Measurements from ENCODE around the gene MKNK1. TPM values are rescaled to one million over a fixed set of nuclear protein-coding genes. Genes with fewer than 3 reads are reported as not detected.

The MKNK1 gene
- total and polyA plus RNA-seq, 2 of the 8 experiments (the other 6 are each of a cell fraction or from before 2014, with no cell fraction given) = 13.9 to 21.5 TPM

DNA sequence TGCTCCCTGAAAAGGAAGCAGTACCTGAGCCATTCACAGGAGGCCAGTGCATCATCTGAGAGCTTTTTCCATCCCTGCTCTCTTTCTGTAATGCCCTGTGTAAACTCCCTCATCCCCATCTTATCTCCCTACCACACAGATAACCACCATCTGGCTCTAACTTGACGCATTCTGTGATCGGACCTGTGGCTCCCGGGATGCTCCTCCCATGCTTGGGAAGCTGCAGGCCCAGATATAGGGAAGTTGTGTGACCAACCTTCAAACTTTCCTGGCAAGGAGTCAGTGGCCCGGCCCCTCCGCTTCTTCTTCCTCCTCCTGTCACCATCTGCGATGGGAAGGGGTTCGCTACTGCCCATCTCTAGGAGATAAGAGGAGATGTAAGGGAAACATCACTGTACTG lies 21.1 kb downstream of the MKNK1 start (continued):
- TF ChIP-seq, protein P1, sequence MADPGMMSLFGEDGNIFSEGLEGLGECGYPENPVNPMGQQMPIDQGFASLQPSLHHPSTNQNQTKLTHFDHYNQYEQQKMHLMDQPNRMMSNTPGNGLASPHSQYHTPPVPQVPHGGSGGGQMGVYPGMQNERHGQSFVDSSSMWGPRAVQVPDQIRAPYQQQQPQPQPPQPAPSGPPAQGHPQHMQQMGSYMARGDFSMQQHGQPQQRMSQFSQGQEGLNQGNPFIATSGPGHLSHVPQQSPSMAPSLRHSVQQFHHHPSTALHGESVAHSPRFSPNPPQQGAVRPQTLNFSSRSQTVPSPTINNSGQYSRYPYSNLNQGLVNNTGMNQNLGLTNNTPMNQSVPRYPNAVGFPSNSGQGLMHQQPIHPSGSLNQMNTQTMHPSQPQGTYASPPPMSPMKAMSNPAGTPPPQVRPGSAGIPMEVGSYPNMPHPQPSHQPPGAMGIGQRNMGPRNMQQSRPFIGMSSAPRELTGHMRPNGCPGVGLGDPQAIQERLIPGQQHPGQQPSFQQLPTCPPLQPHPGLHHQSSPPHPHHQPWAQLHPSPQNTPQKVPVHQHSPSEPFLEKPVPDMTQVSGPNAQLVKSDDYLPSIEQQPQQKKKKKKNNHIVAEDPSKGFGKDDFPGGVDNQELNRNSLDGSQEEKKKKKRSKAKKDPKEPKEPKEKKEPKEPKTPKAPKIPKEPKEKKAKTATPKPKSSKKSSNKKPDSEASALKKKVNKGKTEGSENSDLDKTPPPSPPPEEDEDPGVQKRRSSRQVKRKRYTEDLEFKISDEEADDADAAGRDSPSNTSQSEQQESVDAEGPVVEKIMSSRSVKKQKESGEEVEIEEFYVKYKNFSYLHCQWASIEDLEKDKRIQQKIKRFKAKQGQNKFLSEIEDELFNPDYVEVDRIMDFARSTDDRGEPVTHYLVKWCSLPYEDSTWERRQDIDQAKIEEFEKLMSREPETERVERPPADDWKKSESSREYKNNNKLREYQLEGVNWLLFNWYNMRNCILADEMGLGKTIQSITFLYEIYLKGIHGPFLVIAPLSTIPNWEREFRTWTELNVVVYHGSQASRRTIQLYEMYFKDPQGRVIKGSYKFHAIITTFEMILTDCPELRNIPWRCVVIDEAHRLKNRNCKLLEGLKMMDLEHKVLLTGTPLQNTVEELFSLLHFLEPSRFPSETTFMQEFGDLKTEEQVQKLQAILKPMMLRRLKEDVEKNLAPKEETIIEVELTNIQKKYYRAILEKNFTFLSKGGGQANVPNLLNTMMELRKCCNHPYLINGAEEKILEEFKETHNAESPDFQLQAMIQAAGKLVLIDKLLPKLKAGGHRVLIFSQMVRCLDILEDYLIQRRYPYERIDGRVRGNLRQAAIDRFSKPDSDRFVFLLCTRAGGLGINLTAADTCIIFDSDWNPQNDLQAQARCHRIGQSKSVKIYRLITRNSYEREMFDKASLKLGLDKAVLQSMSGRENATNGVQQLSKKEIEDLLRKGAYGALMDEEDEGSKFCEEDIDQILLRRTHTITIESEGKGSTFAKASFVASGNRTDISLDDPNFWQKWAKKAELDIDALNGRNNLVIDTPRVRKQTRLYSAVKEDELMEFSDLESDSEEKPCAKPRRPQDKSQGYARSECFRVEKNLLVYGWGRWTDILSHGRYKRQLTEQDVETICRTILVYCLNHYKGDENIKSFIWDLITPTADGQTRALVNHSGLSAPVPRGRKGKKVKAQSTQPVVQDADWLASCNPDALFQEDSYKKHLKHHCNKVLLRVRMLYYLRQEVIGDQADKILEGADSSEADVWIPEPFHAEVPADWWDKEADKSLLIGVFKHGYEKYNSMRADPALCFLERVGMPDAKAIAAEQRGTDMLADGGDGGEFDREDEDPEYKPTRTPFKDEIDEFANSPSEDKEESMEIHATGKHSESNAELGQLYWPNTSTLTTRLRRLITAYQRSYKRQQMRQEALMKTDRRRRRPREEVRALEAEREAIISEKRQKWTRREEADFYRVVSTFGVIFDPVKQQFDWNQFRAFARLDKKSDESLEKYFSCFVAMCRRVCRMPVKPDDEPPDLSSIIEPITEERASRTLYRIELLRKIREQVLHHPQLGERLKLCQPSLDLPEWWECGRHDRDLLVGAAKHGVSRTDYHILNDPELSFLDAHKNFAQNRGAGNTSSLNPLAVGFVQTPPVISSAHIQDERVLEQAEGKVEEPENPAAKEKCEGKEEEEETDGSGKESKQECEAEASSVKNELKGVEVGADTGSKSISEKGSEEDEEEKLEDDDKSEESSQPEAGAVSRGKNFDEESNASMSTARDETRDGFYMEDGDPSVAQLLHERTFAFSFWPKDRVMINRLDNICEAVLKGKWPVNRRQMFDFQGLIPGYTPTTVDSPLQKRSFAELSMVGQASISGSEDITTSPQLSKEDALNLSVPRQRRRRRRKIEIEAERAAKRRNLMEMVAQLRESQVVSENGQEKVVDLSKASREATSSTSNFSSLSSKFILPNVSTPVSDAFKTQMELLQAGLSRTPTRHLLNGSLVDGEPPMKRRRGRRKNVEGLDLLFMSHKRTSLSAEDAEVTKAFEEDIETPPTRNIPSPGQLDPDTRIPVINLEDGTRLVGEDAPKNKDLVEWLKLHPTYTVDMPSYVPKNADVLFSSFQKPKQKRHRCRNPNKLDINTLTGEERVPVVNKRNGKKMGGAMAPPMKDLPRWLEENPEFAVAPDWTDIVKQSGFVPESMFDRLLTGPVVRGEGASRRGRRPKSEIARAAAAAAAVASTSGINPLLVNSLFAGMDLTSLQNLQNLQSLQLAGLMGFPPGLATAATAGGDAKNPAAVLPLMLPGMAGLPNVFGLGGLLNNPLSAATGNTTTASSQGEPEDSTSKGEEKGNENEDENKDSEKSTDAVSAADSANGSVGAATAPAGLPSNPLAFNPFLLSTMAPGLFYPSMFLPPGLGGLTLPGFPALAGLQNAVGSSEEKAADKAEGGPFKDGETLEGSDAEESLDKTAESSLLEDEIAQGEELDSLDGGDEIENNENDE (IDR thresholded peaks at IDR 0.05; ENCODE audit: insufficient replicate concordance, low read length) = no peak
- no peak for TF ChIP-seq SIN3A (conservative IDR thresholded peaks at IDR 0.05 in 1 of 2, IDR thresholded peaks at IDR 0.05 in 1 of 2; ENCODE audit: low read depth in 1 of 2, low read length in 2 of 2)

Measured in H1 (cell line).